ENCODE data around the gene SNCB. TPM values are rescaled to one million over a fixed set of nuclear protein-coding genes. Genes with fewer than 3 reads are reported as not detected.

Gene SNCB
- total and polyA plus RNA-seq, 2 donors (not counting 1 experiment from before 2014, with no cell fraction given), result 0.17 to 0.22 TPM

- no peaks in the 10 kb centered on the region for H4K20me1 ChIP-seq (ENCODE audit: control insufficient read depth, extremely low read depth, insufficient read depth, low read length)
- no peak overlapping the region for H3K27ac ChIP-seq (ENCODE audit: insufficient read depth, low read length)
- H3K4me3 ChIP-seq (replicated peaks in 1 of 4; ENCODE audit: control extremely low read depth in 1 of 4, insufficient read depth in 1 of 4, low read depth in 3 of 4, low read length in 4 of 4), result peak overlapping the region; percentile 45 to 71 (median 56)
- H3K4me2 ChIP-seq (ENCODE audit: extremely low read depth, insufficient read depth, low read length), result peak overlapping the region; percentile 82
- H3K4me1 ChIP-seq (ENCODE audit: control insufficient read depth, extremely low read depth, insufficient read depth, low read length), result peaks cover 7% of the 10 kb centered on the region
- TF ChIP-seq CTCF (conservative IDR thresholded peaks at IDR 0.05 in 1 of 2, IDR thresholded peaks at IDR 0.05 in 1 of 2; ENCODE audit: low read depth in 1 of 2, low read length in 2 of 2), result no peak
- TF ChIP-seq EZH2 (IDR thresholded peaks at IDR 0.05; ENCODE audit: low read length, missing control alignments), result no peak
- H3K9ac ChIP-seq (ENCODE audit: insufficient read depth, low read length), result no peak overlapping the region
- no peaks in the 10 kb centered on the region for H3K36me3 ChIP-seq (ENCODE audit: control insufficient read depth, insufficient read depth, low read length)
- H3K27me3 ChIP-seq (ENCODE audit: control insufficient read depth, insufficient read depth, low read length), result no peaks in the 10 kb centered on the region
- H3K9me3 ChIP-seq (ENCODE audit: control insufficient read depth, insufficient read depth, low read depth, low read length), result no peaks in the 10 kb centered on the region
- no peak for DNase-seq (ENCODE audit: low read depth in 2 of 2)
- no peaks in the 10 kb centered on the region for H3K79me2 ChIP-seq (ENCODE audit: control insufficient read depth, insufficient read depth, low read length)
- peak overlapping the region; percentile 69 for H2AFZ ChIP-seq (ENCODE audit: low read length)
Measured at GRCh38 chr5:176608937-176609723, 21.2 kb downstream of the SNCB start.

- Histone ChIP-seq H3K9ac (ENCODE audit: insufficient read depth, low read length) (no peak overlapping the region), H3K4me3 (replicated peaks in 1 of 4; ENCODE audit: control extremely low read depth in 1 of 4, insufficient read depth in 1 of 4, low read depth in 3 of 4, low read length in 4 of 4) (no peak overlapping the region), H3K27ac (ENCODE audit: insufficient read depth, low read length) (no peak overlapping the region), H2AFZ (ENCODE audit: low read length) (no peak overlapping the region), H3K36me3 (ENCODE audit: control insufficient read depth, insufficient read depth, low read length) (no peaks in the 10 kb centered on the region), H3K4me2 (ENCODE audit: extremely low read depth, insufficient read depth, low read length) (no peak overlapping the region), H3K27me3 (ENCODE audit: control insufficient read depth, insufficient read depth, low read length) (no peaks in the 10 kb centered on the region), H3K9me3 (ENCODE audit: control insufficient read depth, insufficient read depth, low read depth, low read length) (no peaks in the 10 kb centered on the region), H4K20me1 (ENCODE audit: control insufficient read depth, extremely low read depth, insufficient read depth, low read length) (no peaks in the 10 kb centered on the region), H3K4me1 (ENCODE audit: control insufficient read depth, extremely low read depth, insufficient read depth, low read length) (peaks cover 4% of the 10 kb centered on the region), H3K79me2 (ENCODE audit: control insufficient read depth, insufficient read depth, low read length) (no peaks in the 10 kb centered on the region)
- TF ChIP-seq CTCF (conservative IDR thresholded peaks at IDR 0.05 in 1 of 2, IDR thresholded peaks at IDR 0.05 in 1 of 2; ENCODE audit: low read depth in 1 of 2, low read length in 2 of 2) (no peak), EZH2 (IDR thresholded peaks at IDR 0.05; ENCODE audit: low read length, missing control alignments) (no peak)
- no peak for DNase-seq (ENCODE audit: low read depth in 2 of 2)
Measured at GRCh38 chr5:176608142-176608705, 22.1 kb downstream of the SNCB start.

GRCh38 chr5:176606875-176607274 lies 23.5 kb downstream of the SNCB start:
- H3K27me3 ChIP-seq (ENCODE audit: control insufficient read depth, insufficient read depth, low read length), result no peaks in the 10 kb centered on the region
- H2AFZ ChIP-seq (ENCODE audit: low read length), result no peak overlapping the region
- no peaks in the 10 kb centered on the region for H3K9me3 ChIP-seq (ENCODE audit: control insufficient read depth, insufficient read depth, low read depth, low read length)
- TF ChIP-seq EZH2 (IDR thresholded peaks at IDR 0.05; ENCODE audit: low read length, missing control alignments) (no peak), CTCF (conservative IDR thresholded peaks at IDR 0.05 in 1 of 2, IDR thresholded peaks at IDR 0.05 in 1 of 2; ENCODE audit: low read depth in 1 of 2, low read length in 2 of 2) (no peak)
- peaks cover 2% of the 10 kb centered on the region for H3K4me1 ChIP-seq (ENCODE audit: control insufficient read depth, extremely low read depth, insufficient read depth, low read length)
- no peak overlapping the region for H3K9ac ChIP-seq (ENCODE audit: insufficient read depth, low read length)
- no peaks in the 10 kb centered on the region for H4K20me1 ChIP-seq (ENCODE audit: control insufficient read depth, extremely low read depth, insufficient read depth, low read length)
- no peaks in the 10 kb centered on the region for H3K36me3 ChIP-seq (ENCODE audit: control insufficient read depth, insufficient read depth, low read length)
- H3K79me2 ChIP-seq (ENCODE audit: control insufficient read depth, insufficient read depth, low read length), result no peaks in the 10 kb centered on the region
- H3K4me2 ChIP-seq (ENCODE audit: extremely low read depth, insufficient read depth, low read length), result no peak overlapping the region
- no peak overlapping the region for H3K27ac ChIP-seq (ENCODE audit: insufficient read depth, low read length)
- no peak for DNase-seq (ENCODE audit: low read depth in 2 of 2)
- no peak overlapping the region for H3K4me3 ChIP-seq (replicated peaks in 1 of 4; ENCODE audit: control extremely low read depth in 1 of 4, insufficient read depth in 1 of 4, low read depth in 3 of 4, low read length in 4 of 4)
